Measurements from ENCODE around the gene ATXN2.

ATXN2 gene

DNA sequence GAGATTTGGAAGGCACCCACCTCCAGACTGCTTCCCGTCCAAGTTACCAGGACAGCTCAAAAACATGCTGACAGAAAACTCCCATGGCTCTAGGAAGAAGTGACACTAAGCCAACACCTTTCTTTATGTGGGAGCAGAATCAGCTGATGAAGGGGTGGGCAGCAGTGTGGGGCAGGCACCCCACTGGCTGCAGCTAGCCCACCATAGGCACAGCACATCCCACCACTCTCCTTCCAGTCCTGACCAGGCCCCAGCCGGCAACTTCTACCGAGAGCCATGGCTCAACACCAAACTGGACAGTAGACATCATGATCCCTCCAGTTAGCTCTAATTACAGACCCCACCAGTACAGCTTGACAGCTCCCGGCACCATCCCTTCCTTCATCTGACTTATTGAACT, 148.4 kb downstream of the ATXN2 start:
- TF ChIP-seq, protein P1, sequence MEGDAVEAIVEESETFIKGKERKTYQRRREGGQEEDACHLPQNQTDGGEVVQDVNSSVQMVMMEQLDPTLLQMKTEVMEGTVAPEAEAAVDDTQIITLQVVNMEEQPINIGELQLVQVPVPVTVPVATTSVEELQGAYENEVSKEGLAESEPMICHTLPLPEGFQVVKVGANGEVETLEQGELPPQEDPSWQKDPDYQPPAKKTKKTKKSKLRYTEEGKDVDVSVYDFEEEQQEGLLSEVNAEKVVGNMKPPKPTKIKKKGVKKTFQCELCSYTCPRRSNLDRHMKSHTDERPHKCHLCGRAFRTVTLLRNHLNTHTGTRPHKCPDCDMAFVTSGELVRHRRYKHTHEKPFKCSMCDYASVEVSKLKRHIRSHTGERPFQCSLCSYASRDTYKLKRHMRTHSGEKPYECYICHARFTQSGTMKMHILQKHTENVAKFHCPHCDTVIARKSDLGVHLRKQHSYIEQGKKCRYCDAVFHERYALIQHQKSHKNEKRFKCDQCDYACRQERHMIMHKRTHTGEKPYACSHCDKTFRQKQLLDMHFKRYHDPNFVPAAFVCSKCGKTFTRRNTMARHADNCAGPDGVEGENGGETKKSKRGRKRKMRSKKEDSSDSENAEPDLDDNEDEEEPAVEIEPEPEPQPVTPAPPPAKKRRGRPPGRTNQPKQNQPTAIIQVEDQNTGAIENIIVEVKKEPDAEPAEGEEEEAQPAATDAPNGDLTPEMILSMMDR (IDR thresholded peaks at IDR 0.05; ENCODE audit: low read depth, low read length, missing control alignments): no peak
- H3K4me3 ChIP-seq (replicated peaks; ENCODE audit: low read depth, low read length): no peak overlapping the region
- DNase-seq (ENCODE audit: extremely low read depth, low read depth): no peak

DNA sequence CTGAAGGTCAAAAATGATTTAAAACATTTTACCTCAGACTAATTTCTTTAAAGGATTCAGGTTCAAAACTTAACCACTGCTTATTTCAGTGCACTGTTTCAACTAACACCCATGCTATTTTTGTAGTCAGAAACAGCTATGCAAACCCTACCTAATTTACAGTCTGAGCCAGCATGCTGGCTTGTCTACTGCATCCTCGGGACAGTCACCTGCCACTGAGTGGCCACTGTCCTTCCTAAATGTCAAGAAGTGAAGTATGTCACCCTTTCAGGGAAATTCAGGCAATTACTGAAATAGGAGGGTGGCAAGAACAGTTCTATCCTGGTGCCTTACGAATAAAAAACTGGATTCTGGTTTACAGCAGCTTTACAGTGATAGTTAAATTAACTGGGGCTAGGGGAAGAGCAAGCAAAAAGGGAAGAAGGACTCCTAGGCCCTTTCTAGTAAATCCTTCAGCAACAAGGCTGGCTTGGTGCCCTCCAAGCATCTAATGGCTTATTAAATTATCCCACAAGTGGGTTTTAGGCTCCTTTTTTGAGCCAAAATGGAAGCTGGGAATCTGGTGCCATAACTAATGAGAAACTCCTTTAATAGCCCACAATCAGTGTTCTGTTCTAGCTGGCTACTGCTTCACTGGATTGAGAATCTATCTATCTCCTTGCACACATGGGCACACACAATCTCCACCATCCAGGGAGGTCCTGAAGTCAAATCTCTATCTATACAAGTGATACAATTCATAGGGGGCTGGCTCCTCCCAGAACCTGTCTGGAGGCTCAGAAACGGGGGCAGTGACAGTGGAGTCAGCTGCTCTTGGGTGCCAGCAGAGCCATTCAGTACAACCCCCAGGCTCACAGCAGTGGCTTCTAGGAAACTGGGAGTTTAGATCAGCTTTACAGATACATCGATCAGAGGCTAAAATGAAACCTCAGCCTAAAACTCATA, 150.0 kb downstream of the ATXN2 start:
- TF ChIP-seq, protein P1 (IDR thresholded peaks at IDR 0.05; ENCODE audit: low read depth, low read length, missing control alignments): no peak
- DNase-seq (ENCODE audit: extremely low read depth, low read depth): no peak
- no peak overlapping the region for H3K4me3 ChIP-seq (replicated peaks; ENCODE audit: low read depth, low read length)

DNA sequence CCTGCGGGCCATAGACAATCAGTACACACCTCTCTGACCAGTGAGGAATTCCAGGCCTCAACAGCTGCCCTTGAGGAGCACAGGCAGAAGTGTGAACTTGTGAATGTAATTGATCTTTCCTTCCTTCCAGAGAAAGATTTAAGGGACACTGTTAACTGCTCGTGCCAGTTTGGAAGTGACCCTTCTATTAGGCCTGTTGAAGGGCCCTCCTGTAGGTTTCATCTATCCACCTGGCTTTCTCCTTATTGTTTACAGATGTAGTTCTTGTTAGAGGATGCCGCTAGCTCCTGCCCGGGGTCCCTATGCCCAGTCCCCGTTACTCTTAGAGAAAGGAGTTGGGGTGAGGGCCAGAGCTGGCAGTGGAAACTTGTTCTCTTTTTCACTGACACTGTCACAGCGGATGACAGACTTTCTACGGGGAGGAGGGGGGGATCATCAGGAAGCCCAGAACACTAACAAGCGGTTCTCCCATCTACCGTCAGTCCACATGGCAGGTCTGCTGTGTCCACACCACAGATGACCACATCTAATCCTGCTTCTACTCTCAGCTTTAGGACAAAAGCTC, 150.8 kb downstream of the ATXN2 start:
- DNase-seq (ENCODE audit: extremely low read depth, low read depth): no peak
- TF ChIP-seq, protein P1 (IDR thresholded peaks at IDR 0.05; ENCODE audit: low read depth, low read length, missing control alignments): no peak
- H3K4me3 ChIP-seq (replicated peaks; ENCODE audit: low read depth, low read length): no peak overlapping the region

DNA sequence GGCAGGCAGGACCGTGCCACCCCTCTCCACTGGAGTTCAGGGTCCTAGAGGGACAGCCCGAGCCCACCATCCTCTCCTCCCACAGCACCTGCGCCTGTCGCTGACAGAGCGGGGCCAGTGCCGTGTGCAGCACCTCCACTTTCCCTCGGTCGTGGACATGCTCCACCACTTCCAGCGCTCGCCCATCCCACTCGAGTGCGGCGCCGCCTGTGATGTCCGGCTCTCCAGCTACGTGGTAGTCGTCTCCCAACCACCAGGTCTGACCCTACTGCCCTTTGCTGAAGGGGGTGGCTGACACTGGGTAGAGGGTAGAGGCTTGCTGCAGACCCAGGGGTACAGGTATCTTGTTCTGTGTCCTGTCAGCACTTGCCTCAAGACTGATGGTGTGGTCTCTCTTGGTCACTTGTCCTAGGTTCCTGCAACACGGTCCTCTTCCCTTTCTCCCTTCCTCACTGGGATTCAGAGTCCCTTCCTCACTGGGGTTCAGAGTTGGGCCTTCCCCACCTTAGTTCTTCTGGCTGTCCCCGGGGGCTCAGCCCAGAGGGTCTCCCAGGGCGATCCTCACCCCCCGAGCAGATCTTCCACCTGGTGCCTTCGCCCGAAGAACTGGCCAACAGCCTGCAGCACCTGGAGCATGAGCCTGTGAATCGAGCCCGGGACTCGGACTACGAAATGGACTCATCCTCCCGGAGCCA, 151.4 kb downstream of the ATXN2 start:
- TF ChIP-seq, protein P1 (IDR thresholded peaks at IDR 0.05; ENCODE audit: low read depth, low read length, missing control alignments): no peak
- DNase-seq (ENCODE audit: extremely low read depth, low read depth): no peak
- no peak overlapping the region for H3K4me3 ChIP-seq (replicated peaks; ENCODE audit: low read depth, low read length)

DNA sequence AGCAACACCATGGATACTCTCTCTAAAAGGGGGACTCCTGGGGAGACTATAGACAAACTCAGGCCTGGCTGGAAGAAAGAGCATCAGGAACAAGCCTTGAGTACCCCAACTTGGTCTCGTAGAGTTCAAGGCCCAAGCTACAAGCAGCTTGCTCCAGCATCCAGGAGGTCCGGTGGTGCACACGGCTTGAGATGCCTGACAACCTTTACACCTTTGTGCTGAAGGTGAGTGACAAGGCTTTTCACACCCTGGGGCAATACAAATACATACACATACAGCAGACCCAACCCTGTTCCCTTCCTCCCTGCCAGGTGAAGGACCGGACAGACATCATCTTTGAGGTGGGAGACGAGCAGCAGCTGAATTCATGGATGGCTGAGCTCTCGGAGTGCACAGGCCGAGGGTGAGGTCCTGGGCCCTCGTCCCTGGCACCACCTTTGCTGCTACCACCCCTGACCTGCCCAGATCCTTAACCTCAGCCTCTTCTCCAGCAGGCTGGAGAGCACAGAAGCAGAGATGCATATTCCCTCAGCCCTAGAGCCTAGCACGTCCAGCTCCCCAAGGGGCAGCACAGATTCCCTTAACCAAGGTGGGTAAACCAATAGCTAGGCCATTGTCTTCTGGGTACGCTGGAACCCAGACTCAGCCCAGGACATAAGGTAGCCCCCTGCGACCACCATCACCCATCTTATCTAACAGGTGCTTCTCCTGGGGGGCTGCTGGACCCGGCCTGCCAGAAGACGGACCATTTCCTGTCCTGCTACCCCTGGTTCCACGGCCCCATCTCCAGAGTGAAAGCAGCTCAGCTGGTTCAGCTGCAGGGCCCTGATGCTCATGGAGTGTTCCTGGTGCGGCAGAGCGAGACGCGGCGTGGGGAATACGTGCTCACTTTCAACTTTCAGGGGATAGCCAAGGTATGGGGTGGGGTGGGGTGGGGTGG, 152.2 kb downstream of the ATXN2 start:
- H3K4me3 ChIP-seq (replicated peaks; ENCODE audit: low read depth, low read length): no peak overlapping the region
- no peak for DNase-seq (ENCODE audit: extremely low read depth, low read depth)
- TF ChIP-seq, protein P1 (IDR thresholded peaks at IDR 0.05; ENCODE audit: low read depth, low read length, missing control alignments): no peak
